SU-DHL-6 (cell line): ENCODE results near the gene FANCF.

Experiments
- CTCF ChIP-seq: fragments of 200-600 bp; sonication (generic); IDR thresholded peaks from one replicate; pipeline ENCODE4 v1.5.1; 2017; ENCODE audit warnings: antibody characterized with exemption, mild to moderate bottlenecking, low read length, moderate library complexity; ENCODE audit not compliant: insufficient read depth, poor library complexity, severe bottlenecking
- EZH2phosphoT487 ChIP-seq: fragments of 200-600 bp; sonication (generic), shearing (Covaris generic); conservative IDR thresholded peaks from 2 replicates; pipeline ENCODE4 v1.6.1; 2018; ENCODE audit warnings: mild to moderate bottlenecking, antibody characterized with exemption, low read length, moderate library complexity, mixed read lengths

GRCh38 chr11:22602504-22602903 is 23.1 kb downstream of the FANCF start:
- TF ChIP-seq CTCF (no peak), EZH2phosphoT487 (no peak)
